Liver (tissue), 9 donors: Measurements from ENCODE around the gene LRGUK. TPM values are rescaled to one million over a fixed set of nuclear protein-coding genes. Genes with fewer than 3 reads are reported as not detected.

ENCODE experiments used
- DNase-seq: peaks from one replicate; pipeline ENCODE4 v3.0.0-alpha.2; 2017; ENCODE audit warnings: low spot score
- H3K27ac ChIP-seq, 2 donors: one replicate each; pipeline ENCODE4 v1.7.0; 2013; ENCODE audit warnings: inconsistent platforms in 2 of 2, low read length in 2 of 2, control low read depth in 1 of 2, low read depth in 1 of 2, mild to moderate bottlenecking in 1 of 2
- H3K27me3 ChIP-seq, 4 donors: one replicate each; pipeline versions ENCODE4 v1.6.1 to v1.7.0; 2013; ENCODE audit warnings: low read length in 3 of 4, inconsistent platforms in 1 of 4, mild to moderate bottlenecking in 1 of 4, moderate library complexity in 1 of 4; ENCODE audit not compliant: control insufficient read depth in 4 of 4, insufficient read depth in 4 of 4
- H3K36me3 ChIP-seq, 4 donors: one replicate each; pipeline versions ENCODE4 v1.6.1 to v1.7.0; 2013; ENCODE audit warnings: low read length in 3 of 4, mild to moderate bottlenecking in 3 of 4, low read depth in 1 of 4, moderate library complexity in 1 of 4; ENCODE audit not compliant: control insufficient read depth in 4 of 4, insufficient read depth in 3 of 4
- H3K4me1 ChIP-seq, 4 donors: one replicate each; pipeline versions ENCODE4 v1.6.1 to v1.7.0; 2013; ENCODE audit warnings: low read length in 3 of 4, mild to moderate bottlenecking in 3 of 4, moderate library complexity in 1 of 4; ENCODE audit not compliant: control insufficient read depth in 4 of 4, insufficient read depth in 4 of 4
- H3K4me3 ChIP-seq, 3 donors: one replicate each; pipeline versions ENCODE4 v1.6.1 to v1.7.0; 2013; ENCODE audit warnings: low read length in 3 of 3, control low read depth in 1 of 3, low read depth in 1 of 3, mild to moderate bottlenecking in 1 of 3
- H3K9ac ChIP-seq, 2 donors: one replicate each; pipeline ENCODE4 v1.7.0; 2013; ENCODE audit warnings: low read length in 2 of 2, mild to moderate bottlenecking in 2 of 2, moderate library complexity in 2 of 2, control low read depth in 1 of 2, low read depth in 1 of 2
- H3K9me3 ChIP-seq, 4 donors: one replicate each; pipeline versions ENCODE4 v1.6.1 to v1.7.0; 2013; ENCODE audit warnings: low read length in 3 of 4; ENCODE audit not compliant: control insufficient read depth in 4 of 4
- CTCF ChIP-seq: fragments of 150-350 bp; IDR thresholded peaks from 2 replicates; pipeline ENCODE4 v1.5.1; 2017; ENCODE audit warnings: improper control_type of control experiment, low read depth, low read length; ENCODE audit not compliant: missing input control
- EGR1 ChIP-seq, 2 donors: IDR thresholded peaks; 2 replicates each; pipeline ENCODE4 v1.6.1; 2016 to 2018; ENCODE audit warnings: antibody characterized with exemption in 2 of 2, low read depth in 2 of 2
- FOXA1 ChIP-seq: IDR thresholded peaks from 2 replicates; pipeline ENCODE4 v1.6.1; 2016; ENCODE audit warnings: antibody characterized with exemption
- FOXA2 ChIP-seq: IDR thresholded peaks from 2 replicates; pipeline ENCODE4 v1.6.1; 2016; ENCODE audit warnings: antibody characterized with exemption
- GABPA ChIP-seq, 2 donors: IDR thresholded peaks in 1 of 2; conservative IDR thresholded peaks in 1 of 2; 2 replicates each; pipeline ENCODE4 v1.6.1; 2016; ENCODE audit warnings: antibody characterized with exemption in 2 of 2, mild to moderate bottlenecking in 1 of 2, moderate library complexity in 1 of 2
- HNF4A ChIP-seq, 2 donors: conservative IDR thresholded peaks; 2 replicates each; pipeline ENCODE4 v1.6.1; 2016; ENCODE audit warnings: antibody characterized with exemption in 2 of 2, mild to moderate bottlenecking in 2 of 2
- HNF4G ChIP-seq: IDR thresholded peaks from 2 replicates; pipeline ENCODE4 v1.6.1; 2016; ENCODE audit warnings: antibody characterized with exemption
- JUND ChIP-seq, 2 donors: IDR thresholded peaks; 2 replicates each; pipeline ENCODE4 v1.6.1; 2016; ENCODE audit warnings: antibody characterized with exemption in 2 of 2
- MAX ChIP-seq: IDR thresholded peaks from 2 replicates; pipeline ENCODE4 v1.6.1; 2016; ENCODE audit warnings: antibody characterized with exemption
- NR2F2 ChIP-seq: IDR thresholded peaks from 2 replicates; pipeline ENCODE4 v1.6.1; 2016; ENCODE audit warnings: antibody characterized with exemption
- RAD21 ChIP-seq, 2 donors: IDR thresholded peaks; 2 replicates each; pipeline ENCODE4 v1.6.1; 2016; ENCODE audit warnings: antibody characterized with exemption in 2 of 2, mild to moderate bottlenecking in 2 of 2
- REST ChIP-seq: IDR thresholded peaks from 2 replicates; pipeline ENCODE4 v1.6.1; 2016; ENCODE audit warnings: antibody characterized with exemption, mild to moderate bottlenecking
- RXRA ChIP-seq, 2 donors: IDR thresholded peaks; 2 replicates each; pipeline ENCODE4 v1.6.1; 2017 to 2018; ENCODE audit warnings: antibody characterized with exemption in 2 of 2, mild to moderate bottlenecking in 1 of 2
- SP1 ChIP-seq: IDR thresholded peaks from 2 replicates; pipeline ENCODE4 v1.6.1; 2018; ENCODE audit warnings: antibody characterized with exemption, mild to moderate bottlenecking
- TAF1 ChIP-seq: conservative IDR thresholded peaks from 2 replicates; pipeline ENCODE4 v1.6.1; 2016; ENCODE audit warnings: antibody characterized with exemption, mild to moderate bottlenecking
- YY1 ChIP-seq: IDR thresholded peaks from 2 replicates; pipeline ENCODE4 v1.6.1; 2016; ENCODE audit warnings: antibody characterized with exemption, mild to moderate bottlenecking
- ZBTB33 ChIP-seq: IDR thresholded peaks from 2 replicates; pipeline ENCODE4 v1.6.1; 2016; ENCODE audit warnings: antibody characterized with exemption
- WGBS: extraction: QIAGEN DNeasy Blood & Tissue Kit; methylation state at CpG from one replicate; pipeline ENCODE4 v1.1.7; 2013; 5-methylcytosine and 5-hydroxymethylcytosine counted together
- polyA plus RNA-seq, 2 donors: library from polyadenylated mRNA; stranded (reverse) in 1 of 2; unstranded in 1 of 2; fragments of 200-250 nt in 1 of 2; fragments of >200 nt in 1 of 2; fragmentation: Nextera tagmentation in 1 of 2; extraction: Ambion mirVana in 1 of 2; gene quantifications; one replicate each; pipeline versions ENCODE4 v1.2.1 to v1.2.3, GENCODE V29; 2013 to 2015
- total RNA-seq, 2 donors: library from RNA; depleted of rRNA; stranded (reverse); fragments of >200 nt; gene quantifications; one replicate each; pipeline ENCODE4 v1.2.3, GENCODE V29; 2014
- TF ChIP-seq, protein P1 (sequence below): IDR thresholded peaks from 2 replicates; pipeline ENCODE4 v1.6.1; 2016; ENCODE audit warnings: antibody characterized with exemption
- donor health status: healthy.
- donor health status: healthy.
- donor health status: healthy.
- donor health status: healthy.
- donor health status: healthy.

LRGUK gene
- total and polyA plus RNA-seq, 4 donors, result 0.03 to 0.50 (median 0.12) TPM

DNA sequence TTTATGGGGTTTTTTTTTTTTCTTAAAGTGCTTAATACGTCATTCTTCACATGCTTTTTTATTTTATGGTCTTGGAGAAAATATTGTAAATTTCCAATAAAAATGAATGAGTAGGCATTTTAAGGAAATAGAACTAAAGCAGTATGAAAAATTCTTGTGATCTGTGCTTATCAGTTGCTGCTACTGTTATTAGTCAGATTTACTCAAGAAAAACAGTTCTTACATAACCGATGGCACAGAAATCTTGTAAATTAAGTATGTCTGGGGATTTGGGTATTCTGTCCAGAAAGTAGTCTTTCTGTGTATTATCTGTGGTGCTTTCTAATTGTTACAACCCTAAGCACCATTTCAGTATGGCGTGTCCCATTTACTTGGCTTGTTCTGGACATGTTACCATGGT, 64.7 kb downstream of the LRGUK start:
- Histone ChIP-seq H3K4me3 (no peak overlapping the region), H3K9me3 (no peaks in the 10 kb centered on the region), H3K4me1 (peaks cover 0 to 6% (median 4%) of the 10 kb centered on the region in 4 donors), H3K9ac (no peak overlapping the region), H3K27ac (no peak overlapping the region), H3K27me3 (no peaks in the 10 kb centered on the region), H3K36me3 (no peaks in the 10 kb centered on the region)
- TF ChIP-seq YY1, result no peak
- no peak for TF ChIP-seq HNF4G
- no peak for TF ChIP-seq FOXA1
- no peak for TF ChIP-seq NR2F2
- TF ChIP-seq SP1, result no peak
- no peak for TF ChIP-seq HNF4A (conservative IDR thresholded peaks at IDR 0.05)
- TF ChIP-seq GABPA (IDR thresholded peaks at IDR 0.05 in 1 of 2, conservative IDR thresholded peaks at IDR 0.05 in 1 of 2), result no peak
- TF ChIP-seq MAX, result no peak
- TF ChIP-seq CTCF, result no peak
- TF ChIP-seq ZBTB33, result no peak
- no peak for TF ChIP-seq TAF1
- no peak for TF ChIP-seq RXRA (IDR thresholded peaks at IDR 0.05)
- TF ChIP-seq EGR1 (IDR thresholded peaks at IDR 0.05; ENCODE audit: low read depth in 2 of 2), result no peak
- TF ChIP-seq RAD21 (IDR thresholded peaks at IDR 0.05), result no peak
- no peak for TF ChIP-seq JUND (IDR thresholded peaks at IDR 0.05)
- TF ChIP-seq, protein P1, sequence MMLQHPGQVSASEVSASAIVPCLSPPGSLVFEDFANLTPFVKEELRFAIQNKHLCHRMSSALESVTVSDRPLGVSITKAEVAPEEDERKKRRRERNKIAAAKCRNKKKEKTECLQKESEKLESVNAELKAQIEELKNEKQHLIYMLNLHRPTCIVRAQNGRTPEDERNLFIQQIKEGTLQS, result no peak
- TF ChIP-seq REST, result no peak
- TF ChIP-seq FOXA2, result no peak
- WGBS, result 93% methylated on average over 3 of the region's 3 CpGs
- no peak for DNase-seq
